Subcutaneous abdominal adipose tissue (tissue), 5 donors: ENCODE measurements around the gene NAV2.
"Not testable (repeated sequence)": the region's sequence is repeated elsewhere in the genome, so short reads cannot be mapped to it uniquely, and the experiment has no call there.

ENCODE experiments used
- H3K27ac ChIP-seq: one replicate; pipeline ENCODE4 v1.7.0; 2013; ENCODE audit warnings: low read depth, mild to moderate bottlenecking, inconsistent platforms, low read length, moderate library complexity
- H3K27me3 ChIP-seq, 5 donors: one replicate each; pipeline ENCODE4 v1.7.0; 2013; ENCODE audit warnings: low read length in 5 of 5, inconsistent platforms in 1 of 5; ENCODE audit not compliant: control insufficient read depth in 5 of 5, insufficient read depth in 4 of 5
- H3K36me3 ChIP-seq, 5 donors: one replicate each; pipeline ENCODE4 v1.7.0; 2013; ENCODE audit warnings: low read length in 5 of 5; ENCODE audit not compliant: control insufficient read depth in 5 of 5, insufficient read depth in 5 of 5
- H3K4me1 ChIP-seq, 5 donors: one replicate each; pipeline ENCODE4 v1.7.0; 2013; ENCODE audit warnings: low read length in 5 of 5, mild to moderate bottlenecking in 3 of 5, moderate library complexity in 1 of 5; ENCODE audit not compliant: control insufficient read depth in 5 of 5, insufficient read depth in 5 of 5
- H3K4me3 ChIP-seq, 5 donors: one replicate each; pipeline ENCODE4 v1.7.0; 2013; ENCODE audit warnings: low read length in 5 of 5, low read depth in 1 of 5
- H3K9ac ChIP-seq, 5 donors: one replicate each; pipeline ENCODE4 v1.7.0; 2013; ENCODE audit warnings: low read length in 5 of 5, mild to moderate bottlenecking in 4 of 5, moderate library complexity in 3 of 5
- H3K9me3 ChIP-seq, 5 donors: one replicate each; pipeline ENCODE4 v1.7.0; 2013; ENCODE audit warnings: low read length in 5 of 5; ENCODE audit not compliant: control insufficient read depth in 5 of 5
- donor health status: healthy.
- donor health status: healthy.
- donor health status: healthy.
- donor health status: healthy.
- donor health status: healthy.

NAV2 gene

GRCh38 chr11:19891022-19891421 lies 178.4 kb downstream of the NAV2 start:
- no peak overlapping the region for H3K9ac ChIP-seq
- H3K4me1 ChIP-seq, result peaks cover 0 to 7% (median 0%) of the 10 kb centered on the region in 5 donors
- H3K27me3 ChIP-seq, result no peaks in the 10 kb centered on the region
- no peak overlapping the region for H3K27ac ChIP-seq
- H3K36me3 ChIP-seq, result peaks cover 0 to 3% (median 0%) of the 10 kb centered on the region in 5 donors
- no peak overlapping the region for H3K4me3 ChIP-seq
- H3K9me3 ChIP-seq, result no peaks in the 10 kb centered on the region

GRCh38 chr11:19892387-19892786 lies 179.8 kb downstream of the NAV2 start:
- Histone ChIP-seq H3K9ac (no peak overlapping the region), H3K27ac (no peak overlapping the region), H3K9me3 (no peaks in the 10 kb centered on the region), H3K36me3 (peaks cover 0 to 3% (median 0%) of the 10 kb centered on the region in 5 donors), H3K4me1 (peaks cover 0 to 7% (median 0%) of the 10 kb centered on the region in 5 donors), H3K4me3 (no peak overlapping the region), H3K27me3 (no peaks in the 10 kb centered on the region)

GRCh38 chr11:19892876-19893275 lies 180.2 kb downstream of the NAV2 start:
- Histone ChIP-seq H3K36me3 (peaks cover 0 to 3% (median 0%) of the 10 kb centered on the region in 5 donors), H3K27me3 (no peaks in the 10 kb centered on the region), H3K9ac (no peak overlapping the region), H3K9me3 (no peaks in the 10 kb centered on the region), H3K27ac (no peak overlapping the region), H3K4me3 (no peak overlapping the region), H3K4me1 (peaks cover 0 to 7% (median 0%) of the 10 kb centered on the region in 5 donors)

GRCh38 chr11:19894404-19894803 lies 181.8 kb downstream of the NAV2 start:
- no peak overlapping the region for H3K9ac ChIP-seq
- H3K27me3 ChIP-seq, result no peaks in the 10 kb centered on the region
- peaks cover 0 to 7% (median 0%) of the 10 kb centered on the region in 5 donors for H3K4me1 ChIP-seq
- H3K4me3 ChIP-seq, result no peak overlapping the region
- H3K27ac ChIP-seq, result no peak overlapping the region
- no peaks in the 10 kb centered on the region for H3K9me3 ChIP-seq
- H3K36me3 ChIP-seq, result peaks cover 0 to 3% (median 0%) of the 10 kb centered on the region in 5 donors

GRCh38 chr11:19895037-19895436 lies 182.4 kb downstream of the NAV2 start:
- H3K9me3 ChIP-seq, H3K36me3 ChIP-seq, H3K27ac ChIP-seq, H3K4me3 ChIP-seq, H3K4me1 ChIP-seq, H3K9ac ChIP-seq, H3K27me3 ChIP-seq: not testable (repeated sequence)

- no peak overlapping the region for H3K9ac ChIP-seq
- H3K9me3 ChIP-seq, result no peaks in the 10 kb centered on the region
- peaks cover 0 to 3% (median 0%) of the 10 kb centered on the region in 5 donors for H3K36me3 ChIP-seq
- H3K4me3 ChIP-seq, result no peak overlapping the region
- H3K27ac ChIP-seq, result no peak overlapping the region
- no peaks in the 10 kb centered on the region for H3K27me3 ChIP-seq
- H3K4me1 ChIP-seq, result peaks cover 0 to under 1% (median 0%) of the 10 kb centered on the region in 5 donors
Observed at GRCh38 chr11:19895776-19896175, 183.1 kb downstream of the NAV2 start.

GRCh38 chr11:19903620-19904069 lies 191.0 kb downstream of the NAV2 start:
- peaks cover 0 to 8% (median 8%) of the 10 kb centered on the region in 5 donors for H3K4me1 ChIP-seq
- no peak overlapping the region for H3K27ac ChIP-seq
- no peaks in the 10 kb centered on the region for H3K27me3 ChIP-seq

GRCh38 chr11:19905280-19905853 lies 192.7 kb downstream of the NAV2 start:
- Histone ChIP-seq H3K27me3 (no peaks in the 10 kb centered on the region), H3K4me1 (peaks cover 0 to 8% (median 8%) of the 10 kb centered on the region in 5 donors), H3K9me3 (no peaks in the 10 kb centered on the region), H3K36me3 (no peaks in the 10 kb centered on the region), H3K27ac (no peak overlapping the region), H3K4me3 (no peak overlapping the region), H3K9ac (no peak overlapping the region)

More at GRCh38 chr11:19903620-19904069, 191.0 kb downstream of the NAV2 start:
- H3K4me3 ChIP-seq, result no peak overlapping the region
- no peaks in the 10 kb centered on the region for H3K36me3 ChIP-seq
- H3K9ac ChIP-seq, result no peak overlapping the region
- H3K9me3 ChIP-seq, result no peaks in the 10 kb centered on the region

GRCh38 chr11:19906126-19906525 lies 193.5 kb downstream of the NAV2 start:
- no peaks in the 10 kb centered on the region for H3K9me3 ChIP-seq
- H3K4me1 ChIP-seq, result peaks cover 0 to 8% (median 8%) of the 10 kb centered on the region in 5 donors
- no peaks in the 10 kb centered on the region for H3K36me3 ChIP-seq
- H3K27me3 ChIP-seq, result no peaks in the 10 kb centered on the region
- no peak overlapping the region for H3K27ac ChIP-seq
- no peak overlapping the region for H3K4me3 ChIP-seq
- no peak overlapping the region for H3K9ac ChIP-seq

- no peaks in the 10 kb centered on the region for H3K9me3 ChIP-seq
- no peak overlapping the region for H3K27ac ChIP-seq
- H3K36me3 ChIP-seq, result no peaks in the 10 kb centered on the region
- no peak overlapping the region for H3K4me3 ChIP-seq
- no peaks in the 10 kb centered on the region for H3K27me3 ChIP-seq
- no peak overlapping the region for H3K9ac ChIP-seq
- H3K4me1 ChIP-seq, result peaks cover 0 to 4% (median under 1%) of the 10 kb centered on the region in 5 donors
Observed at GRCh38 chr11:19907008-19907579, 194.5 kb downstream of the NAV2 start.
